A549 (cell line): ENCODE measurements around the gene SLIRP. TPM values are rescaled to one million over a fixed set of nuclear protein-coding genes. Genes with fewer than 3 reads are reported as not detected.
A peak's percentile ranks its signal among the peaks of the same experiment; 100 is the strongest.

Experiments
- ATAC-seq, 2 experiments: fragments of 200-7000 bp in 1 of 2; fragments of >200 bp in 1 of 2; cut with Nextera tagmentation in 1 of 2; cut with Tn5 transposase in 1 of 2; 3 replicates each; pipeline versions ENCODE4 v1.8.0 to v1.9.1; 2018 to 2020; ENCODE audit warnings: mild to moderate bottlenecking in 1 of 2, moderate library complexity in 1 of 2
- CTCF ChIA-PET: fragments of 300-600 bp; sonication (Branson Sonifier 250); formaldehyde crosslinking; extraction: SDS; loops from one replicate; lab custom pipeline; 2021; ENCODE audit warnings: antibody characterized with exemption, inconsistent platforms; lab: Yijun Ruan, JAX
- POLR2A ChIA-PET: fragments of 350-600 bp; formaldehyde crosslinking; extraction: SDS; loops from one replicate; lab custom pipeline; 2021; ENCODE audit warnings: antibody characterized with exemption, inconsistent platforms; lab: Yijun Ruan, JAX
- DNase-seq, 2 experiments: peaks; one replicate each; pipeline versions ENCODE4 v3.0.0 to v3.0.0-alpha.2; 2011 to 2016; ENCODE audit warnings: low read depth in 1 of 2, low spot score in 1 of 2
- FAIRE-seq: peaks from 2 replicates; lab custom pipeline; 2011; peaks lifted over from hg19 to GRCh38; lab: Jason Lieb, UNC
- H3K27ac ChIP-seq, 2 experiments: fragments of >200 bp; sonication (Bioruptor Twin); formaldehyde crosslinking; 3 replicates each; pipeline ENCODE4 v1.5.1; 2016 to 2017
- H3K4me1 ChIP-seq: fragments of >200 bp; sonication (Bioruptor Twin); formaldehyde crosslinking; 3 replicates; pipeline ENCODE4 v1.6.1; 2016
- H3K4me2 ChIP-seq: fragments of >200 bp; sonication (Bioruptor Twin); formaldehyde crosslinking; 3 replicates; pipeline ENCODE4 v1.6.1; 2016
- H3K4me3 ChIP-seq: fragments of >200 bp; sonication (Bioruptor Twin); formaldehyde crosslinking; 3 replicates; pipeline ENCODE4 v1.5.1; 2016
- H3K9me3 ChIP-seq: fragments of >200 bp; sonication (Bioruptor Twin); formaldehyde crosslinking; 3 replicates; pipeline ENCODE4 v1.6.1; 2016
- BHLHE40 ChIP-seq: IDR thresholded peaks from 2 replicates; pipeline ENCODE4 v1.6.1; 2012; ENCODE audit warnings: low read depth, low read length, inconsistent platforms
- CBX2 ChIP-seq: fragments of 200-600 bp; sonication (generic); IDR thresholded peaks from 2 replicates; pipeline ENCODE4 v1.6.1; 2016; ENCODE audit warnings: low read depth, mild to moderate bottlenecking, borderline replicate concordance
- CEBPB ChIP-seq, 2 experiments: fragments of >200 bp in 1 of 2; sonication (Bioruptor Twin) in 1 of 2; formaldehyde crosslinking in 1 of 2; IDR thresholded peaks; 2 replicates each; pipeline ENCODE4 v1.6.1; 2012 to 2016
- CHD2 ChIP-seq: fragments of 150-350 bp; IDR thresholded peaks from 2 replicates; pipeline ENCODE4 v1.6.1; 2014; ENCODE audit warnings: low read length; ENCODE audit not compliant: partially characterized antibody
- EHF ChIP-seq: fragments of 250-450 bp; sonication (Bioruptor Pico); IDR thresholded peaks from 2 replicates; pipeline ENCODE4 v1.5.0; 2020; ENCODE audit warnings: mild to moderate bottlenecking
- FOSB ChIP-seq: fragments of 250-450 bp; sonication (Bioruptor Pico); IDR thresholded peaks from 2 replicates; pipeline ENCODE4 v1.5.0; 2020; ENCODE audit warnings: mild to moderate bottlenecking, moderate library complexity
- GATA3 ChIP-seq: IDR thresholded peaks from 2 replicates; pipeline ENCODE4 v1.6.1; 2012; ENCODE audit warnings: borderline replicate concordance
- HEYL ChIP-seq: fragments of 250-450 bp; sonication (Bioruptor Pico); IDR thresholded peaks from 2 replicates; pipeline ENCODE4 v1.8.0; 2021; ENCODE audit warnings: mild to moderate bottlenecking, moderate library complexity
- HOXA7 ChIP-seq: fragments of 250-450 bp; sonication (Bioruptor Pico); IDR thresholded peaks from 2 replicates; pipeline ENCODE4 v1.5.0; 2020; ENCODE audit warnings: mild to moderate bottlenecking, moderate library complexity
- HOXB5 ChIP-seq: fragments of 250-450 bp; sonication (Bioruptor Pico); IDR thresholded peaks from 2 replicates; pipeline ENCODE4 v1.5.0; 2020; ENCODE audit warnings: mild to moderate bottlenecking, moderate library complexity
- JUNB ChIP-seq: fragments of >200 bp; sonication (Bioruptor Twin); formaldehyde crosslinking; IDR thresholded peaks from 2 replicates; pipeline ENCODE4 v1.6.1; 2016
- KDM1A ChIP-seq: fragments of 200-600 bp; sonication (generic); IDR thresholded peaks from 2 replicates; pipeline ENCODE4 v1.6.1; 2016; ENCODE audit warnings: low read depth, mild to moderate bottlenecking
- KDM5A ChIP-seq: fragments of 200-600 bp; sonication (generic); IDR thresholded peaks from 2 replicates; pipeline ENCODE4 v1.6.1; 2016; ENCODE audit warnings: antibody characterized with exemption, mild to moderate bottlenecking
- MAZ ChIP-seq: fragments of 150-350 bp; IDR thresholded peaks from 2 replicates; pipeline ENCODE4 v1.6.1; 2014; ENCODE audit warnings: antibody characterized with exemption, low read depth, low read length, borderline replicate concordance
- NFE2L2 ChIP-seq: fragments of 150-350 bp; conservative IDR thresholded peaks from 2 replicates; pipeline ENCODE4 v1.6.1; 2014; ENCODE audit warnings: low read length
- NPAS2 ChIP-seq: fragments of 250-450 bp; sonication (Bioruptor Pico); IDR thresholded peaks from 2 replicates; pipeline ENCODE4 v1.8.0; 2022; ENCODE audit warnings: mild to moderate bottlenecking, moderate library complexity, borderline replicate concordance
- POLR2A ChIP-seq: IDR thresholded peaks from 2 replicates; pipeline ENCODE4 v1.6.1; 2012; ENCODE audit warnings: mild to moderate bottlenecking, low read length
- RAD21 ChIP-seq, 2 experiments: fragments of >200 bp in 1 of 2; sonication (Bioruptor Twin) in 1 of 2; formaldehyde crosslinking in 1 of 2; IDR thresholded peaks in 1 of 2; conservative IDR thresholded peaks in 1 of 2; 2 replicates in 1 of 2; 3 replicates in 1 of 2; pipeline ENCODE4 v1.6.1; 2012 to 2018; ENCODE audit warnings: inconsistent platforms in 1 of 2
- RARB ChIP-seq: fragments of 250-450 bp; sonication (Bioruptor Pico); IDR thresholded peaks from 2 replicates; pipeline ENCODE4 v1.8.0; 2021; ENCODE audit warnings: mild to moderate bottlenecking, moderate library complexity
- RCOR1 ChIP-seq: fragments of 150-350 bp; IDR thresholded peaks from 2 replicates; pipeline ENCODE4 v1.6.1; 2014; ENCODE audit warnings: antibody characterized with exemption, low read length, low read depth
- RNF2 ChIP-seq: fragments of 200-600 bp; sonication (generic); IDR thresholded peaks from 2 replicates; pipeline ENCODE4 v1.6.1; 2016; ENCODE audit warnings: low read depth, mild to moderate bottlenecking, antibody characterized with exemption, moderate library complexity, borderline replicate concordance
- SMC3 ChIP-seq: fragments of >200 bp; sonication (Bioruptor Twin); formaldehyde crosslinking; IDR thresholded peaks from 3 replicates; pipeline ENCODE4 v1.6.1; 2018; ENCODE audit warnings: inconsistent platforms
- SREBF2 ChIP-seq: fragments of 450-650 bp; IDR thresholded peaks from 2 replicates; pipeline ENCODE4 v1.6.1; 2014; ENCODE audit warnings: mild to moderate bottlenecking, moderate library complexity
- TP53 ChIP-seq: fragments of 250-450 bp; sonication (Bioruptor Pico); IDR thresholded peaks from 2 replicates; pipeline ENCODE4 v1.5.0; 2021; ENCODE audit warnings: mild to moderate bottlenecking, moderate library complexity
- ZC3H11A ChIP-seq: fragments of 450-650 bp; IDR thresholded peaks from 2 replicates; pipeline ENCODE4 v1.6.1; 2014; ENCODE audit warnings: antibody characterized with exemption, mild to moderate bottlenecking
- ZNF302 ChIP-seq: fragments of 250-450 bp; sonication (Bioruptor Pico); IDR thresholded peaks from 2 replicates; pipeline ENCODE4 v1.9.0; 2021; ENCODE audit warnings: inconsistent platforms, mild to moderate bottlenecking, moderate library complexity
- WGBS: methylation state at CpG from one replicate; pipeline ENCODE4 v1.1.6; 2017; ENCODE audit errors: missing lambda C conversion rate; 5-methylcytosine and 5-hydroxymethylcytosine counted together
- polyA plus RNA-seq, 4 experiments: library from polyadenylated mRNA; depleted of rRNA in 3 of 4; stranded (reverse); fragments of >200 nt; fragmentation: RNase III in 1 of 4; extraction: RNeasy Plus Mini Kit Qiagen cat#74134 plus additional on column Dnase treatment in 1 of 4; gene quantifications; 2 replicates in 3 of 4; 3 replicates in 1 of 4; pipeline ENCODE4 v1.2.3, GENCODE V29; 2011 to 2017
- TF ChIP-seq, protein P1 (sequence below): fragments of 200-600 bp; sonication (generic); IDR thresholded peaks from 2 replicates; pipeline ENCODE4 v1.6.1; 2016; ENCODE audit warnings: antibody characterized with exemption, mild to moderate bottlenecking, moderate library complexity
- TF ChIP-seq, protein P2 (sequence below): fragments of 250-450 bp; sonication (Bioruptor Pico); IDR thresholded peaks from 2 replicates; pipeline ENCODE4 v1.5.0; 2020; ENCODE audit warnings: low read depth, mild to moderate bottlenecking, moderate library complexity
- TF ChIP-seq, protein P3 (sequence below): fragments of >200 bp; sonication (Bioruptor Twin); formaldehyde crosslinking; IDR thresholded peaks from 3 replicates; pipeline ENCODE4 v1.5.1; 2016
- TF ChIP-seq, protein P4 (sequence below): IDR thresholded peaks from 2 replicates; pipeline ENCODE4 v1.6.1; 2012
- TF ChIP-seq, protein P5 (sequence below): IDR thresholded peaks from 2 replicates; pipeline ENCODE4 v1.6.1; 2012; ENCODE audit warnings: low read depth, borderline replicate concordance
- TF ChIP-seq, protein P6 (sequence below): fragments of 450-650 bp; IDR thresholded peaks from 2 replicates; pipeline ENCODE4 v1.6.1; 2014; ENCODE audit warnings: antibody characterized with exemption

The SLIRP gene
- polyA plus RNA-seq, 2 of the 4 experiments (the other 2 are of a cell fraction): 492 to 623 TPM

DNA sequence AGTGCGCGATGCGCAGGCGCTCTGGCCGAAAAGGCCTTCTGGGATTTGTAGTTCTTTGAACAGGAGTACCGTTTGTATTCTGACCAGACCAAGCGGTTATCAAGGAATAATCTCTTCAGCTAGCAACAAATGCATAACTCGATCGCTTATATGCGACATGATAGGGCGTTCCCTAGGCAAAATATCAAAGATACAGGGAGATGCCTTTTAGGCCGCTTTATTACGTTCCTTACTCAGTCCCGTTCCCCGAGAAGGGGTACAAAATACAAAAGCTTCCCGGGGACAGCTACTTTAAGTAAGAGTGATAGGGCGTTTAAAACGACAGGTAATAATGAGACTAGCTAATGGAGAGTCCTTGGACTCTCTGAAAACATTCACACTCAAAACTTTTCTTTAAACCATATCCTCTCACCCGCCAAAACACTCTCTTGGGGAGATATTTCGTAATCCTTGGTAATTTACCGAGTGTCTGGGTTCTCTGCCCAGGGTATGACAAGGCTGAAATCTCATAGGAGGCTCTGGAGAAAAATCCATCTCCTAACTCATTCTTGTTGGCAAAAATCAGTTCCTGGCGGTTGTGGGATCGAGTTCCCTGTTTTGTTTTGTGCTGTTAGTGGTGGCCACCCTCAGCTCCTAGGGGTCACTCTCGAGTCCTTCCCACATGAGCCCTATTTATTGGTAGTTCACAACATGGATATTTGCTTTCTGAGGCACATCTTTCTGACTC, 53.5 kb downstream of the SLIRP start:
- ATAC-seq (peak; percentile 80 to 81), FAIRE-seq (no peak), DNase-seq (peak; percentile 58 to 66)
- peak overlapping the region; percentile 99 for H3K4me3 ChIP-seq
- 2% methylated on average over 24 of the region's 24 CpGs for WGBS
- peak overlapping the region; percentile 82 for H3K4me2 ChIP-seq
- peaks cover 13% of the 10 kb centered on the region for H3K4me1 ChIP-seq
- H3K27ac ChIP-seq: peak overlapping the region; percentile 96 to 98
- no peaks in the 10 kb centered on the region for H3K9me3 ChIP-seq
- ChIA-PET CTCF (interaction anchor here (0.5 to 4.5 kb wide), 20 partner anchors 9 to 900 kb away, joined by 3 to 17 read pairs (median 3); partner anchors contain the start of gene ADCK1), POLR2A (interaction anchor here (0.7 to 2.7 kb wide), 3 partner anchors 10 to 39 kb away, joined by 3 to 13 read pairs (median 5); partner anchors contain the start of gene ADCK1)
- TF ChIP-seq GATA3 (no peak), SMC3 (peak; percentile 45; the same call in 1 of the 3 replicates), CHD2 (no peak), ZNF302 (CRISPR knock-in tag) (no peak), JUNB (no peak), RNF2 (no peak), EHF (CRISPR knock-in tag) (no peak), CBX2 (no peak), CEBPB (IDR thresholded peaks at IDR 0.05) (peak; percentile 65 to 72; a peak in 3 of 4 replicates), POLR2A (no peak), NPAS2 (CRISPR knock-in tag) (no peak), HOXB5 (CRISPR knock-in tag) (no peak), KDM1A (no peak), MAZ (no peak), SREBF2 (no peak), NFE2L2 (no peak), HOXA7 (CRISPR knock-in tag) (no peak), RCOR1 (no peak), KDM5A (no peak), RARB (CRISPR knock-in tag) (peak; percentile 17; the same call in 1 of the 2 replicates), FOSB (CRISPR knock-in tag) (no peak), RAD21 (conservative IDR thresholded peaks at IDR 0.05 in 1 of 2, IDR thresholded peaks at IDR 0.05 in 1 of 2) (peak; percentile 33 to 47; a peak in 4 of 5 replicates), ZC3H11A (no peak), TP53 (CRISPR knock-in tag) (no peak), HEYL (CRISPR knock-in tag) (no peak), BHLHE40 (no peak)
- TF ChIP-seq, protein P1, sequence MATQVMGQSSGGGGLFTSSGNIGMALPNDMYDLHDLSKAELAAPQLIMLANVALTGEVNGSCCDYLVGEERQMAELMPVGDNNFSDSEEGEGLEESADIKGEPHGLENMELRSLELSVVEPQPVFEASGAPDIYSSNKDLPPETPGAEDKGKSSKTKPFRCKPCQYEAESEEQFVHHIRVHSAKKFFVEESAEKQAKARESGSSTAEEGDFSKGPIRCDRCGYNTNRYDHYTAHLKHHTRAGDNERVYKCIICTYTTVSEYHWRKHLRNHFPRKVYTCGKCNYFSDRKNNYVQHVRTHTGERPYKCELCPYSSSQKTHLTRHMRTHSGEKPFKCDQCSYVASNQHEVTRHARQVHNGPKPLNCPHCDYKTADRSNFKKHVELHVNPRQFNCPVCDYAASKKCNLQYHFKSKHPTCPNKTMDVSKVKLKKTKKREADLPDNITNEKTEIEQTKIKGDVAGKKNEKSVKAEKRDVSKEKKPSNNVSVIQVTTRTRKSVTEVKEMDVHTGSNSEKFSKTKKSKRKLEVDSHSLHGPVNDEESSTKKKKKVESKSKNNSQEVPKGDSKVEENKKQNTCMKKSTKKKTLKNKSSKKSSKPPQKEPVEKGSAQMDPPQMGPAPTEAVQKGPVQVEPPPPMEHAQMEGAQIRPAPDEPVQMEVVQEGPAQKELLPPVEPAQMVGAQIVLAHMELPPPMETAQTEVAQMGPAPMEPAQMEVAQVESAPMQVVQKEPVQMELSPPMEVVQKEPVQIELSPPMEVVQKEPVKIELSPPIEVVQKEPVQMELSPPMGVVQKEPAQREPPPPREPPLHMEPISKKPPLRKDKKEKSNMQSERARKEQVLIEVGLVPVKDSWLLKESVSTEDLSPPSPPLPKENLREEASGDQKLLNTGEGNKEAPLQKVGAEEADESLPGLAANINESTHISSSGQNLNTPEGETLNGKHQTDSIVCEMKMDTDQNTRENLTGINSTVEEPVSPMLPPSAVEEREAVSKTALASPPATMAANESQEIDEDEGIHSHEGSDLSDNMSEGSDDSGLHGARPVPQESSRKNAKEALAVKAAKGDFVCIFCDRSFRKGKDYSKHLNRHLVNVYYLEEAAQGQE: no peak
- TF ChIP-seq, protein P2, sequence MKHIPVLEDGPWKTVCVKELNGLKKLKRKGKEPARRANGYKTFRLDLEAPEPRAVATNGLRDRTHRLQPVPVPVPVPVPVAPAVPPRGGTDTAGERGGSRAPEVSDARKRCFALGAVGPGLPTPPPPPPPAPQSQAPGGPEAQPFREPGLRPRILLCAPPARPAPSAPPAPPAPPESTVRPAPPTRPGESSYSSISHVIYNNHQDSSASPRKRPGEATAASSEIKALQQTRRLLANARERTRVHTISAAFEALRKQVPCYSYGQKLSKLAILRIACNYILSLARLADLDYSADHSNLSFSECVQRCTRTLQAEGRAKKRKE (CRISPR knock-in tag): no peak
- TF ChIP-seq, protein P3, sequence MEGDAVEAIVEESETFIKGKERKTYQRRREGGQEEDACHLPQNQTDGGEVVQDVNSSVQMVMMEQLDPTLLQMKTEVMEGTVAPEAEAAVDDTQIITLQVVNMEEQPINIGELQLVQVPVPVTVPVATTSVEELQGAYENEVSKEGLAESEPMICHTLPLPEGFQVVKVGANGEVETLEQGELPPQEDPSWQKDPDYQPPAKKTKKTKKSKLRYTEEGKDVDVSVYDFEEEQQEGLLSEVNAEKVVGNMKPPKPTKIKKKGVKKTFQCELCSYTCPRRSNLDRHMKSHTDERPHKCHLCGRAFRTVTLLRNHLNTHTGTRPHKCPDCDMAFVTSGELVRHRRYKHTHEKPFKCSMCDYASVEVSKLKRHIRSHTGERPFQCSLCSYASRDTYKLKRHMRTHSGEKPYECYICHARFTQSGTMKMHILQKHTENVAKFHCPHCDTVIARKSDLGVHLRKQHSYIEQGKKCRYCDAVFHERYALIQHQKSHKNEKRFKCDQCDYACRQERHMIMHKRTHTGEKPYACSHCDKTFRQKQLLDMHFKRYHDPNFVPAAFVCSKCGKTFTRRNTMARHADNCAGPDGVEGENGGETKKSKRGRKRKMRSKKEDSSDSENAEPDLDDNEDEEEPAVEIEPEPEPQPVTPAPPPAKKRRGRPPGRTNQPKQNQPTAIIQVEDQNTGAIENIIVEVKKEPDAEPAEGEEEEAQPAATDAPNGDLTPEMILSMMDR: peak; percentile 51
- TF ChIP-seq, protein P4, sequence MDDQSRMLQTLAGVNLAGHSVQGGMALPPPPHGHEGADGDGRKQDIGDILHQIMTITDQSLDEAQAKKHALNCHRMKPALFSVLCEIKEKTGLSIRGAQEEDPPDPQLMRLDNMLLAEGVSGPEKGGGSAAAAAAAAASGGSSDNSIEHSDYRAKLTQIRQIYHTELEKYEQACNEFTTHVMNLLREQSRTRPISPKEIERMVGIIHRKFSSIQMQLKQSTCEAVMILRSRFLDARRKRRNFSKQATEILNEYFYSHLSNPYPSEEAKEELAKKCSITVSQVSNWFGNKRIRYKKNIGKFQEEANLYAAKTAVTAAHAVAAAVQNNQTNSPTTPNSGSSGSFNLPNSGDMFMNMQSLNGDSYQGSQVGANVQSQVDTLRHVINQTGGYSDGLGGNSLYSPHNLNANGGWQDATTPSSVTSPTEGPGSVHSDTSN: no peak
- TF ChIP-seq, protein P5, sequence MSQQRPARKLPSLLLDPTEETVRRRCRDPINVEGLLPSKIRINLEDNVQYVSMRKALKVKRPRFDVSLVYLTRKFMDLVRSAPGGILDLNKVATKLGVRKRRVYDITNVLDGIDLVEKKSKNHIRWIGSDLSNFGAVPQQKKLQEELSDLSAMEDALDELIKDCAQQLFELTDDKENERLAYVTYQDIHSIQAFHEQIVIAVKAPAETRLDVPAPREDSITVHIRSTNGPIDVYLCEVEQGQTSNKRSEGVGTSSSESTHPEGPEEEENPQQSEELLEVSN: no peak
- TF ChIP-seq, protein P6, sequence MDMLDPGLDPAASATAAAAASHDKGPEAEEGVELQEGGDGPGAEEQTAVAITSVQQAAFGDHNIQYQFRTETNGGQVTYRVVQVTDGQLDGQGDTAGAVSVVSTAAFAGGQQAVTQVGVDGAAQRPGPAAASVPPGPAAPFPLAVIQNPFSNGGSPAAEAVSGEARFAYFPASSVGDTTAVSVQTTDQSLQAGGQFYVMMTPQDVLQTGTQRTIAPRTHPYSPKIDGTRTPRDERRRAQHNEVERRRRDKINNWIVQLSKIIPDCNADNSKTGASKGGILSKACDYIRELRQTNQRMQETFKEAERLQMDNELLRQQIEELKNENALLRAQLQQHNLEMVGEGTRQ: no peak
